Astrocyte (in vitro differentiated cells and primary cell): ENCODE measurements around the gene PDE9A. TPM values are rescaled to one million over a fixed set of nuclear protein-coding genes. Genes with fewer than 3 reads are reported as not detected.

ENCODE experiments used
- DNase-seq: peaks from one replicate; pipeline ENCODE4 v3.0.0-alpha.2; 2010; ENCODE audit warnings: low read depth
- FAIRE-seq: peaks from 2 replicates; lab custom pipeline; 2011; peaks lifted over from hg19 to GRCh38; lab: Jason Lieb, UNC
- H2AFZ ChIP-seq: 2 replicates; pipeline ENCODE4 v1.6.0; 2012; ENCODE audit warnings: low read depth, low read length, inconsistent platforms
- H3K27ac ChIP-seq: 2 replicates; pipeline ENCODE4 v1.5.1; 2011; ENCODE audit warnings: low read depth, low read length, inconsistent platforms
- H3K27me3 ChIP-seq: 2 replicates; pipeline ENCODE4 v1.6.0; 2011; ENCODE audit warnings: low read length, inconsistent platforms; ENCODE audit not compliant: insufficient read depth
- H3K36me3 ChIP-seq: 2 replicates; pipeline ENCODE4 v1.5.1; 2011; ENCODE audit warnings: low read length, inconsistent platforms; ENCODE audit not compliant: insufficient read depth
- H3K4me1 ChIP-seq: 2 replicates; pipeline ENCODE4 v1.5.1; 2011; ENCODE audit warnings: low read length, inconsistent platforms; ENCODE audit not compliant: insufficient read depth
- H3K4me2 ChIP-seq: 2 replicates; pipeline ENCODE4 v1.6.0; 2012; ENCODE audit warnings: low read length, inconsistent platforms
- H3K4me3 ChIP-seq: 2 replicates; pipeline ENCODE4 v1.5.1; 2011; ENCODE audit warnings: low read depth, mild to moderate bottlenecking, low read length, inconsistent platforms; ENCODE audit not compliant: insufficient read depth
- H3K79me2 ChIP-seq: 2 replicates; pipeline ENCODE4 v1.6.0; 2012; ENCODE audit warnings: mild to moderate bottlenecking, low read length, inconsistent platforms; ENCODE audit not compliant: insufficient read depth
- H3K9ac ChIP-seq: 2 replicates; pipeline ENCODE4 v1.6.0; 2012; ENCODE audit warnings: mild to moderate bottlenecking, low read length, inconsistent platforms
- H3K9me3 ChIP-seq: 2 replicates; pipeline ENCODE4 v1.5.1; 2012; ENCODE audit warnings: low read depth, mild to moderate bottlenecking, low read length, inconsistent platforms; ENCODE audit not compliant: insufficient read depth
- H4K20me1 ChIP-seq: 2 replicates; pipeline ENCODE4 v1.6.0; 2012; ENCODE audit warnings: low read length, inconsistent platforms; ENCODE audit not compliant: insufficient read depth
- H3K27ac Mint-ChIP-seq: one replicate; pipeline ENCODE4 v1.8.0; 2021; ENCODE audit warnings: mild to moderate bottlenecking, mixed read lengths; ENCODE audit not compliant: unreplicated experiment
- H3K27me3 Mint-ChIP-seq: one replicate; pipeline ENCODE4 v1.8.0; 2021; ENCODE audit warnings: low read depth, mixed read lengths; ENCODE audit not compliant: unreplicated experiment
- H3K36me3 Mint-ChIP-seq: one replicate; pipeline ENCODE4 v1.8.0; 2021; ENCODE audit warnings: low read depth, mixed read lengths; ENCODE audit not compliant: unreplicated experiment
- H3K4me1 Mint-ChIP-seq: one replicate; pipeline ENCODE4 v1.8.0; 2021; ENCODE audit warnings: low read depth, mixed read lengths; ENCODE audit not compliant: unreplicated experiment
- H3K4me3 Mint-ChIP-seq: one replicate; pipeline ENCODE4 v1.8.0; 2021; ENCODE audit warnings: mild to moderate bottlenecking, moderate library complexity, mixed read lengths; ENCODE audit not compliant: unreplicated experiment
- H3K9me3 Mint-ChIP-seq: one replicate; pipeline ENCODE4 v1.8.0; 2021; ENCODE audit warnings: mild to moderate bottlenecking, mixed read lengths; ENCODE audit not compliant: unreplicated experiment
- CTCF ChIP-seq: IDR thresholded peaks from 2 replicates; pipeline ENCODE4 v1.5.1; 2011; ENCODE audit warnings: low read depth, mild to moderate bottlenecking, inconsistent platforms, low read length, moderate library complexity; ENCODE audit not compliant: insufficient read depth
- EZH2 ChIP-seq: IDR thresholded peaks from 2 replicates; pipeline ENCODE4 v1.6.1; 2012; ENCODE audit warnings: mild to moderate bottlenecking, low read length, inconsistent platforms; ENCODE audit not compliant: insufficient read depth
- total RNA-seq: library from RNA; stranded (reverse); gene quantifications from 2 replicates; pipeline ENCODE4 v1.2.1, GENCODE V29; 2021

PDE9A gene
- total RNA-seq, 1 donor from 2014 or later: 7.8 TPM

GRCh38 chr21:42733874-42734273 is 80.5 kb downstream of the PDE9A start:
- no peaks in the 10 kb centered on the region for H3K4me1 ChIP-seq
- no peak overlapping the region for H3K9ac ChIP-seq
- Mint-ChIP-seq H3K27me3 (peaks cover 23% of the 10 kb centered on the region), H3K27ac (no peak overlapping the region), H3K9me3 (peaks cover 4% of the 10 kb centered on the region), H3K36me3 (peaks cover 15% of the 10 kb centered on the region), H3K4me1 (no peaks in the 10 kb centered on the region), H3K4me3 (no peak overlapping the region)
- H3K27ac ChIP-seq: no peak overlapping the region
- H3K9me3 ChIP-seq: no peaks in the 10 kb centered on the region
- FAIRE-seq (no peak), DNase-seq (no peak)
- H4K20me1 ChIP-seq: no peaks in the 10 kb centered on the region
- H2AFZ ChIP-seq: no peak overlapping the region
- no peak overlapping the region for H3K4me2 ChIP-seq
- no peaks in the 10 kb centered on the region for H3K36me3 ChIP-seq
- TF ChIP-seq CTCF: no peak
- TF ChIP-seq EZH2: no peak
- peaks cover 33% of the 10 kb centered on the region for H3K27me3 ChIP-seq
- H3K79me2 ChIP-seq: no peaks in the 10 kb centered on the region
- H3K4me3 ChIP-seq: no peak overlapping the region

- no peak overlapping the region for H3K4me2 ChIP-seq
- no peaks in the 10 kb centered on the region for H3K79me2 ChIP-seq
- H3K27me3 ChIP-seq: peaks cover 33% of the 10 kb centered on the region
- no peaks in the 10 kb centered on the region for H3K4me1 Mint-ChIP-seq
- no peak overlapping the region for H3K4me3 ChIP-seq
- H3K27ac Mint-ChIP-seq: no peak overlapping the region
- DNase-seq (no peak), FAIRE-seq (no peak)
- no peaks in the 10 kb centered on the region for H3K36me3 ChIP-seq
- TF ChIP-seq CTCF (no peak), EZH2 (no peak)
- H3K9me3 ChIP-seq: no peaks in the 10 kb centered on the region
- H3K4me1 ChIP-seq: no peaks in the 10 kb centered on the region
- no peaks in the 10 kb centered on the region for H4K20me1 ChIP-seq
- no peak overlapping the region for H3K27ac ChIP-seq
- H2AFZ ChIP-seq: no peak overlapping the region
- no peak overlapping the region for H3K4me3 Mint-ChIP-seq
- peaks cover 4% of the 10 kb centered on the region for H3K9me3 Mint-ChIP-seq
- no peak overlapping the region for H3K9ac ChIP-seq
- H3K36me3 Mint-ChIP-seq: peaks cover 15% of the 10 kb centered on the region
- H3K27me3 Mint-ChIP-seq: peaks cover 23% of the 10 kb centered on the region
Observed at GRCh38 chr21:42734323-42734971, 81.0 kb downstream of the PDE9A start.

- H3K36me3 Mint-ChIP-seq: peaks cover 15% of the 10 kb centered on the region
- Histone ChIP-seq H3K4me3 (no peak overlapping the region), H3K9ac (no peak overlapping the region), H4K20me1 (no peaks in the 10 kb centered on the region), H3K27ac (no peak overlapping the region), H3K27me3 (peaks cover 29% of the 10 kb centered on the region), H3K4me1 (no peaks in the 10 kb centered on the region), H3K36me3 (no peaks in the 10 kb centered on the region), H3K4me2 (no peak overlapping the region), H3K79me2 (no peaks in the 10 kb centered on the region), H2AFZ (no peak overlapping the region), H3K9me3 (no peaks in the 10 kb centered on the region)
- H3K4me3 Mint-ChIP-seq: no peak overlapping the region
- no peak for FAIRE-seq
- no peak for DNase-seq
- no peak overlapping the region for H3K27ac Mint-ChIP-seq
- no peaks in the 10 kb centered on the region for H3K4me1 Mint-ChIP-seq
- TF ChIP-seq EZH2 (no peak), CTCF (no peak)
- peaks cover 23% of the 10 kb centered on the region for H3K27me3 Mint-ChIP-seq
- peaks cover 4% of the 10 kb centered on the region for H3K9me3 Mint-ChIP-seq
Observed at GRCh38 chr21:42735061-42735460, 81.6 kb downstream of the PDE9A start.
